Measurements from ENCODE around the gene CDR2L.
"Not testable (repeated sequence)": the region's sequence is repeated elsewhere in the genome, so short reads cannot be mapped to it uniquely, and the experiment has no call there.

Gene CDR2L

DNA sequence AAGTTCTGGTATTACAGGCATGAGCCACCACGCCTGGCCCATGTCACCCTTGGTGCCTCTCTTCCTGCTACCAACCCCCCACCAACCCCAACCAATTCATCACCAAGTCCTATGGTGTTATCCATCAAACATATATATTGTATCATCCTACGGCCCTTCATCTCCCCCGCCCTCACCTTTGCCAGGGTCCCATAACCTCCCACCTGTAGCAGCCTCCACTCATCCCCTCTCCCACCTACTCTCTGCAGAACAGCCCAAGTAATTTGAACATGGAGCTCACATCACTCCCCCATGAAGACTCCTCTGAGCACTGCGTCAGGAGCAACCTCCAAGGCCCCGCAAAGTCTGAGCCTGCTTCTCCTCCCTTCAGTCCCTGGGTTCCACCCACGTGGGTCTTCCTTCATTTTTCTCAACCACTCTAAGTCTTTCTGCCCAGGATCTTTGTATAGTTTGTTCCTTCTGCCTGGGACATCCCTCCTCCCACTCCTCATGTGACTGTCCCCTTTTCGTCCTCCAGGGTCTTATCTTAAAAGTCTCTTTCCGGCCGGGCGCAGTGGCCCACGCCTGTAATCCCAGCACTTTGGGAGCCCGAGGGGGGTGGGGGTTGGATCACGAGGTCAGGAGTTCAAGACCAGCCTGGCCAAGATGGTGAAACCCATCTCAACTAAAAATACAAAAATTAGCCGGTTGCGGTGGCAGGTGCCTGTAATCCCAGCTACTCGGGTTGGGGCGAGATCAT lies 7.9 kb upstream of the CDR2L start:
- H3K27ac ChIP-seq (ENCODE audit: low read depth, low read length) = no peak overlapping the region
- peaks cover 12% of the 10 kb centered on the region for H3K4me1 ChIP-seq (ENCODE audit: control insufficient read depth, low read length)
- H3K27me3 ChIP-seq (ENCODE audit: control insufficient read depth, low read length) = peaks cover 24% of the 10 kb centered on the region
- H3K79me2 ChIP-seq (ENCODE audit: control insufficient read depth, low read length) = no peaks in the 10 kb centered on the region
- H3K36me3 ChIP-seq (ENCODE audit: control insufficient read depth, low read length) = no peaks in the 10 kb centered on the region
- TF ChIP-seq, protein P1, sequence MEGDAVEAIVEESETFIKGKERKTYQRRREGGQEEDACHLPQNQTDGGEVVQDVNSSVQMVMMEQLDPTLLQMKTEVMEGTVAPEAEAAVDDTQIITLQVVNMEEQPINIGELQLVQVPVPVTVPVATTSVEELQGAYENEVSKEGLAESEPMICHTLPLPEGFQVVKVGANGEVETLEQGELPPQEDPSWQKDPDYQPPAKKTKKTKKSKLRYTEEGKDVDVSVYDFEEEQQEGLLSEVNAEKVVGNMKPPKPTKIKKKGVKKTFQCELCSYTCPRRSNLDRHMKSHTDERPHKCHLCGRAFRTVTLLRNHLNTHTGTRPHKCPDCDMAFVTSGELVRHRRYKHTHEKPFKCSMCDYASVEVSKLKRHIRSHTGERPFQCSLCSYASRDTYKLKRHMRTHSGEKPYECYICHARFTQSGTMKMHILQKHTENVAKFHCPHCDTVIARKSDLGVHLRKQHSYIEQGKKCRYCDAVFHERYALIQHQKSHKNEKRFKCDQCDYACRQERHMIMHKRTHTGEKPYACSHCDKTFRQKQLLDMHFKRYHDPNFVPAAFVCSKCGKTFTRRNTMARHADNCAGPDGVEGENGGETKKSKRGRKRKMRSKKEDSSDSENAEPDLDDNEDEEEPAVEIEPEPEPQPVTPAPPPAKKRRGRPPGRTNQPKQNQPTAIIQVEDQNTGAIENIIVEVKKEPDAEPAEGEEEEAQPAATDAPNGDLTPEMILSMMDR (IDR thresholded peaks at IDR 0.05; ENCODE audit: low read depth, low read length, poor library complexity, severe bottlenecking) = no peak
- no peak for TF ChIP-seq EZH2phosphoT487 (IDR thresholded peaks at IDR 0.05; ENCODE audit: borderline replicate concordance, low read length)
- no peaks in the 10 kb centered on the region for H4K20me1 ChIP-seq (ENCODE audit: control insufficient read depth, insufficient read depth, low read depth, low read length)
- no peak overlapping the region for H3K4me2 ChIP-seq (ENCODE audit: low read length)
- no peaks in the 10 kb centered on the region for H3F3A ChIP-seq (ENCODE audit: control insufficient read depth, insufficient read depth)
- H3K9me3 ChIP-seq (ENCODE audit: control insufficient read depth, insufficient read depth, low read length) = no peaks in the 10 kb centered on the region
- no peak overlapping the region for H3K4me3 ChIP-seq (ENCODE audit: low read length)
- no peaks in the 10 kb centered on the region for H3K9me2 ChIP-seq (replicated peaks; ENCODE audit: control insufficient read depth, low read length)

DNA sequence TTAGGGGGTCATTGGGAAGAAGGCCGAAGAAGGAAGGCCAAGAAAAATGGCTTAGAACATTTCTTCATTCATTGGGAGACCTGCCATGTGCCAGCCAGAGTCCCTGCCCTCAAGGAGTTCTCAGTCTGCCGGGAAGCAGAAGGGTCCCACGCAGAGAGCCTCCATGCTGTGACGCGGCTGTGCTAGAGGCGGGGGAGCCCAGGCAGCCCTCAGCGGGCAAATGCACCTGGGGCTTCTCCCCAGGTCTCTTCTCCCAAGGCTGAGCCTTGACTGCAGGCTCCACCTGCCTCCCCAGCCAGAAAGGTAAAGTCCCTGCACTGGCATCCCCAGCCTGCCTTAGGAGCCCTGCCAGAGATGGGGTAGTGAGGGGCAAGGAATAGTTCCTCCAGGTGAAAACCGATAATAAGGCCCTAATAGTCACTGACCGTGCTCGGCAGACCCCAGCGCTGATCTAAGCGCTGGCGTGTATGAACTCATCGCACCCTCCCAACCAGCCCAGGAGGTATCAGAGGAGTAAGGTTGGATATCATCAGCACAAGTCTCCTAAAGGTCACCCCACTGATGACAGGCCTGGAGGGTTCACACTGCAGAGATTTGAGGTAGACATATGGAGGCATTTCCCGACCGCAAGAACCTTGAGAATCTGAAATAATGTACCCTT lies 6.0 kb upstream of the CDR2L start:
- Histone ChIP-seq H3K79me2 (ENCODE audit: control insufficient read depth, low read length) (no peaks in the 10 kb centered on the region), H3K36me3 (ENCODE audit: control insufficient read depth, low read length) (no peaks in the 10 kb centered on the region), H3K4me1 (ENCODE audit: control insufficient read depth, low read length) (peaks cover 12% of the 10 kb centered on the region), H4K20me1 (ENCODE audit: control insufficient read depth, insufficient read depth, low read depth, low read length) (no peaks in the 10 kb centered on the region), H3K4me3 (ENCODE audit: low read length) (peak overlapping the region; percentile 76), H3K27me3 (ENCODE audit: control insufficient read depth, low read length) (peaks cover 33% of the 10 kb centered on the region), H3K9me3 (ENCODE audit: control insufficient read depth, insufficient read depth, low read length) (no peaks in the 10 kb centered on the region), H3K9me2 (replicated peaks; ENCODE audit: control insufficient read depth, low read length) (no peaks in the 10 kb centered on the region), H3F3A (ENCODE audit: control insufficient read depth, insufficient read depth) (no peaks in the 10 kb centered on the region), H3K4me2 (ENCODE audit: low read length) (peak overlapping the region; percentile 97), H3K27ac (ENCODE audit: low read depth, low read length) (no peak overlapping the region)
- TF ChIP-seq, protein P1 (IDR thresholded peaks at IDR 0.05; ENCODE audit: low read depth, low read length, poor library complexity, severe bottlenecking) = no peak
- no peak for TF ChIP-seq EZH2phosphoT487 (IDR thresholded peaks at IDR 0.05; ENCODE audit: borderline replicate concordance, low read length)

DNA sequence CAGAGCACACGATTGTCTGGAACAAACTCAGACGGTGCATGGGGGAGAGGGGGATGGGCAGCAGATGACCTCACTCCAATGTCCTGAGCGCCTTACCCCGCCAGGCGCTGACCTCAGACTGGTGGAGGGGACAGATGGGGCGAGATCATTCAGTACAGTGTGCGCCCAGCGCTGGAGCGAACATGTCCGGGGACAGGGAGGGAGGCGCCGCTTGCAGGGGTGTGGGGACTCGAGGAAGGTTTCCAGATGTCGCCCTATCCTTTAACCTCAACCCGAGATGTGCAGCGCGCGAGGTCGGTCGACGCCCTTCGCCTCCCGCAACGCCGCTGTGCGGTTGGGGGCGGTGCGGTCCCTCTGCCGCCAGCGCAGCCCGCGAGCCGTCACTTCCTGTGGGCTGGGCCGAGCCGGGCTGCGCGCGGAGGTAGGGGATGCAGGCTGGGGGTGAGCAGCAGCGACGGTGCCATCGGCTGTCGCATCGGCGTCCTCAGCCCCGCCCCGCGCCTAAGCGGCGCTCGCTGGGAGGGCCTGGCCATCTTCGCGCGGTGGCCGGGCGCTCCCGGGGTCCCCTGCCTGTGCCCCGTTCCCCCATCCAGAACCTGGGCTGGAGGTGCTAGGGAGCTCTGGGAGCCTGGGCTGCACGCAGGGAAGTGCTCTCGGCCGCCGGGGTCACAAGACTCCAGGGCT lies 5.3 kb upstream of the CDR2L start:
- peak overlapping the region; percentile 76 for H3K4me3 ChIP-seq (ENCODE audit: low read length)
- no peaks in the 10 kb centered on the region for H3K36me3 ChIP-seq (ENCODE audit: control insufficient read depth, low read length)
- H3K27me3 ChIP-seq (ENCODE audit: control insufficient read depth, low read length) = peaks cover 38% of the 10 kb centered on the region
- H3K9me3 ChIP-seq (ENCODE audit: control insufficient read depth, insufficient read depth, low read length) = no peaks in the 10 kb centered on the region
- TF ChIP-seq, protein P1 (IDR thresholded peaks at IDR 0.05; ENCODE audit: low read depth, low read length, poor library complexity, severe bottlenecking) = no peak
- TF ChIP-seq EZH2phosphoT487 (IDR thresholded peaks at IDR 0.05; ENCODE audit: borderline replicate concordance, low read length) = no peak
- H3K9me2 ChIP-seq (replicated peaks; ENCODE audit: control insufficient read depth, low read length) = no peaks in the 10 kb centered on the region
- no peaks in the 10 kb centered on the region for H3K79me2 ChIP-seq (ENCODE audit: control insufficient read depth, low read length)
- H3K4me2 ChIP-seq (ENCODE audit: low read length) = peak overlapping the region; percentile 97
- peaks cover 14% of the 10 kb centered on the region for H3K4me1 ChIP-seq (ENCODE audit: control insufficient read depth, low read length)
- H3K27ac ChIP-seq (ENCODE audit: low read depth, low read length) = no peak overlapping the region
- H3F3A ChIP-seq (ENCODE audit: control insufficient read depth, insufficient read depth) = no peaks in the 10 kb centered on the region
- no peaks in the 10 kb centered on the region for H4K20me1 ChIP-seq (ENCODE audit: control insufficient read depth, insufficient read depth, low read depth, low read length)

GRCh38 chr17:74982663-74983313 lies 4.6 kb upstream of the CDR2L start:
- H3K27ac ChIP-seq (ENCODE audit: low read depth, low read length); H3K9me2 ChIP-seq (replicated peaks; ENCODE audit: control insufficient read depth, low read length): not testable (repeated sequence)
- H3K4me3 ChIP-seq (ENCODE audit: low read length) = peak overlapping the region; percentile 76

More at GRCh38 chr17:74982663-74983313, 4.6 kb upstream of the CDR2L start:
- Histone ChIP-seq H3K27me3 (ENCODE audit: control insufficient read depth, low read length) (peaks cover 40% of the 10 kb centered on the region), H3K4me1 (ENCODE audit: control insufficient read depth, low read length) (peaks cover 16% of the 10 kb centered on the region), H3K4me2 (ENCODE audit: low read length) (peak overlapping the region; percentile 97)
- H4K20me1 ChIP-seq (ENCODE audit: control insufficient read depth, insufficient read depth, low read depth, low read length); H3K79me2 ChIP-seq (ENCODE audit: control insufficient read depth, low read length); H3K36me3 ChIP-seq (ENCODE audit: control insufficient read depth, low read length); H3F3A ChIP-seq (ENCODE audit: control insufficient read depth, insufficient read depth); H3K9me3 ChIP-seq (ENCODE audit: control insufficient read depth, insufficient read depth, low read length): not testable (repeated sequence)

Data from DOHH2 (cell line).